ENCODE measurements around the gene FAM149B1.
"Not testable (repeated sequence)": the region's sequence is repeated elsewhere in the genome, so short reads cannot be mapped to it uniquely, and the experiment has no call there.

Gene FAM149B1

DNA sequence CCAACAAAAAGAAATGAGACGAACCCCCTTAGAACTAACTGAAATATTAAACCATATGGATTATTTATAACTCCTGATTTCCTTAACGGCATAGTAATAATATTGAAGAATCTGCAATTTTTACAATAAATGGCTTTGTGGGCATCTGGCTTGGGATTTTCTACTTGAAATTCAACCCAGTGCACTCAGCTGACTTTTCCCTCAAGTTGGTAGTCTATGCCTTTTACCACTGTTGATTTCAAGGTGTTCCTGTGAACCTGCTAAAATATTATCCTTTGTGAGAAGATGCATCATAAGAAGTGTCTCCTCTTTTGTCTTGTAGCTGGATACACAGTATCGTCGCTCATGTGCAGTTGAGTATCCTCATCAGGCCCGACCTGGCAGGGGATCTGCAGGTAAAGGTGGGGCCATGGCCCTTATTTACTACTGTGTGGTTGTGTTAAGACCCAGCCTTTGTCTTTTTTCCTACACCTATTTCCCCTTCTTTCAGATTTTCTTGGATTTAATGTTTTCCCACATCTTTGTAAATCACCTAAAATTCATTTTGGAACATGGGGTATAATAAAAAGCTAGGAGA is 71.2 kb downstream of the FAM149B1 start:
- no peak for DNase-seq

DNA sequence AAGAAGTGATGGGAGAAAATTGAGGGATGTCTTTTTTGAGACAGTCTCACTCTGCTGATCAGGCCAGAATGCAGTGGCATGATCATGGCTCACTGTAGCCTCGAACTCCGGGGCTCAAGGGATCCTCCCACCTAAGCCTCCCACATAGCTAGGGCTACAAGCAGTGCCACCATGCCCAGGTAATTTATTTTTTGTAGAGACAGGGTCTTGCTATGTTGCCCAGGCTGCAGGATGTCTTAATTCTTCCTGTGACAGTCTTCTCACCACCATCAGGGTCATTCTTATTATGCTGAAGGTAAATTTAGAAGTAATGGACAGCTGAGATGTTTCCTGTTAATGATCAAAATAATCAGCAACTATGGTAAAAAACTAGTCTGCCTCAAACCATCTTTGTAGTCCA is 72.0 kb downstream of the FAM149B1 start:
- no peak for DNase-seq

DNA sequence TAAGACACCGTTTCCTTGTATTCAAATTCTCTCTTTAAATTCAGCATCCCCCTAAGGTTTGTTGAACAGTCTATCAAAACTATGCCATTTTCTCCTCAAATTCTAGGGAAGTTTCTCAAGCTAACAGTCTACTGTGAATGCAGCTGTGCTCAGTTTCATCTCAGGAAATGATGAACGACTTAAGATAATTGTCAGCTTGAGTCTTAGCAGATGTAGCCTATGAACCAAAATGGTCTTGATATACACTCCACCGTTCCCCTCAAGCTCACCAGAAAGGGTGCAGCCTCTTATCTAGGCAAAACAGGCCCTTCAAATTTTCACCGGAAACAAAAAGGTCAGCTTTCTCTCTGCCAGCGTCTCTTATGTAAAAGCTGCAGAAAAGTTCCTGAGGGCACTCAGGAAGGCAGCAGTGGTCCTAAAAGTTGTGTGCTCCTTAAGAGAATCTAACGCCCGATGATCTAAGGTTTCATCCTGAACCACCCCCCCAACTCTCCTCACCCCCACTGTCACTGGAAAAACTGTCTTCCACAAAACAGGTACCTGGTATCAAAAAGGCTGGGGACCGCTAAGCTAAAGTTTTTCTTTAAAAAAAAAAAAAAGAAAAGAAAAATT is 77.1 kb downstream of the FAM149B1 start:
- no peak for DNase-seq

DNA sequence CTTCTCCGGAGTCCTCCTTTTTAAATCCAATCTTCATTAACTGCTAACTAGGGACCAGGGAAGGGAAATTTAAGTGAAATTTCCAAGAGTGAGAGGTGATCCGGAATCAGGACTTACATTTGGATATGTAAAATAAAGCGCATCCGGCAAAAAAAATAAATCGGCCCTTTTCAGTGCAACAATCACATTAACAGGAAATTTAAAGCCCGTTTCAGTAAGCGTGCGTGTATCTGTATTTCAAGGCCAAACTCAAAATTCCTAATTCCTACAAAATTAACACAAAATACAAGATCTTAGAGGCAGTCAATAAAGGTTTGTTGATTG is 78.4 kb downstream of the FAM149B1 start:
- DNase-seq, result no peak

DNA sequence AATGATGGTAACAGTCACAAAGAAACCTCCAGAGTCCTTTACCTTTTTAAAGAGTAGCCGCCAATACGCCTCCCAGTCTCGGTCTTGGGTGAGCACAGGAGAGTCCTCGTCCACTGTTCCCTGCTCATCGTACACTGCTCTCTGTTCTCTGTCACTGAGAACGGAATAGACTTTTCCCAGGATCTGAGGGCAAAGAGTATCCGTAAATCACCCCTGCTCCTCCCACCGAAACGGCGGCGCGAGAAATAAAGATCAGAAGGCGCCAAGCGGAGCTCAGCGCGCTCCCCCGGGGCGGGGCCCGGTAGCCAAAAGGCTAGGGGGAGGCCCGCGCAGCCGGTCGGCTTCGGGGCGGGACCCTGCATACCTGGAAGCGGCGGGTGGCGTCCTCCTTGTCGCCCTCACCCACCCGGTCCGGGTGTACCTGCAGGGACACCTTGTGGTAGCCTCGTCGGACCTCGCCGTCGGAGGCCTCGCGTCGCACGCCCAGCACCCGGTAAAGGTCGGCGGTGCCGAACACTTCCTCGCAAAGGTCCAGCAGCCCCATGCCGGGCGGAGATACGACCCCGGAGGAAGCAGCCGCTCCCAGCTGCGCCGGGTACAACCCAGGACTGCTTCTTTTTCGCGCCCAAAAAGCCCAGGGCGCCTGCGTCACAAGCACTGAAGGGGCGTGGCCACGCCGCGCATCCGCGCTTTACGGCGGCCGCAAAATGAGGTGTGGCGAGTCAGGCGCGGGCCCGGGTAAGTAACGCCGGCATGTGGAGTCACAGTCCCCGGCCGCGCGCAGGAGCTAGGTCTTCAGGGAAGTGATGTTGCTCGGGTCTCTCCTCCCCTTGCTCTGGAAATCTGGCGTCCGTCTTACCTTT is 79.0 kb downstream of the FAM149B1 start, which contains the start of gene DNAJC9:
TSS of gene DNAJC9 (minus strand) at position 610 of the 863 bp plus-strand sequence. CDS start at position 544, 66 bp downstream.
- DNase-seq, result peak; percentile 97

DNA sequence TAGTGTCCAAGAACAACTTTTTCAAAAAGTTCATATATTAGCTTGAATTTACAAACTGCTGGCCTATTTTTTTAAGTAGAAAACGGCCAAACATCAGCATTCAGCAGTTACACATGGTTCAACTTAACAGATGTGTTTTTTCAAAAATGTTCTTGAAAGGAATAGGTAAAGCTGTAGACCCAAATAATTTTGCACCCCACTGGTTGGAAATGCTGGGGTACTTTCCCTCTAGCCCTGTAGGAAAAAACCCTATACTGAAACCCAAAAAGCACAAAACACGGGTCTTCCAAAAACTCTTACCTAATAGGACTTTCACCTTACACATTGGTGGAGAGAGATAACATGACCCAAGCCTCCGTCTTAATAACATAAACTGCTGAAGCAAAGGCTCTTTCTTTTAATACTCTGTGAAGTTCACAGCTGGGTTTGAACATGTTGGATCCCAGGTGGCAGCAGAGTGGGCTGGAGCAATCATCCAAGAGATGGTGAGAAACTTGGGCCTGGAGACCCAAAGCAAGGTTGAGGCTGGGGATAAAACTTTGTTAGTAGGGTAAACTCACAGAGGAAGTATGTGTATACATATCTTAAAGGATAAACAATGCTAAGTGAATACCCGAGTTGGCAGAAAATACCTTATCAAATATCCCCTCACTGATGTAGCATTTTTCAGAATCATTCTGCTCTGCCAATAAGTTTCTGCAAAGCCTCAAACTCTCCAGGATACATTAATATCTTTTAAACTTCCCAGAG is 79.8 kb downstream of the FAM149B1 start:
- DNase-seq, result no peak

DNA sequence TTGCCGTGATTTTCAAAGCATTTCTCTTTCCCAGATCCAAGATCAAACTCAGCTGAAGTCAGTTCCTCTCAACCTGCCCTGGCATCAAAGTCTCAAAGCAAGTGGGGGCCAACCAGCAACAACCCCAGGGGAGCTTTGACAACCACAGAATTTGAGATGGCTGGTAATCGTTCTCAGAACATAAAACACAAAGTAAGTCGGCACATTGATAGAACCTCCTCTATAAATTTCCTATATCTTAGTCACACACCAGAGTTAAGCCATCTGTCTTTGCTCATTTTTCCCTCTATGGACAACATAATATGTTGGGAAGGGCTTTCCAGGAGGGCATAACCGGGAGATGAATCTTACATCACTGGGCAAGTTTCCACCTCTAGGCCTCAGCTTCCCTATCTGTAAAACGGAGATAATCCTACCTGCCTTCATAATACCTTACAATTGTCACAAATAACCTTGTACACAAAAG is 80.4 kb downstream of the FAM149B1 start:
- no peak for DNase-seq

DNA sequence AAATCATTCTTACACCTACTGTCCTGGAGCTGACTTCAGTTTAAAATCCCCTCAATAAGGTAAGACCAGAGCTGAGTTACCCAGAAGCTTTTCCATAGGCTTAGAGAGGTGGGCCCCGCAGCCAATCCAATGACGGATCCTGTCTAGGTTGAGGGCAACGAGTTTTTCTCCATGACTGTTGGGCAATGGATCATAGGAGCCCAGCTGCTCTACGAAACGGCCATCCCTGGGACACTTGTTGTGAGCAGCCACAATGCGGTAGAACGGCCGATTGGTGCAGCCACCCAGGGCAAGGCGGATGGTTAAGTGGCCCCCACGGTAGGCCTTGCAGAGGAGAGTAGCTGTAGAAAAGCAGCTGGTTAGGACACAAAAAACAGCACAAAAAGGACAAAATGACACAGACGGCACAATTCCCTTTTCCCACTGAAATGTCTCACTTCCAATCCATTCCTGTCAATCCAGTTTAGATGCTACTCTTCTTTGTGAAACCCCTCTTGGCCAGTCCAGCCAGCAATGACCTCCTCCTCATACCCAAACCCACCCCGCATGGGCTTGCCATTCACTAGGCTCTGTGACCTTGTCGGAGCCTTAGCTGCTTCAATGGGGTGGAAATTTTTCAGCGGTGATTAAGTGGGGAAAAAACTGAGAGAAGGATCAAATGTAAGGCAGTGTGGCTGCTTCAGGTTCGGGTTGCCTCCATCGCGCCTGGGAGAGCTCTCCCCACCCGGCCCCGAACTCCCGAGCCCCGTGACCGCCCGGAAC is 83.9 kb downstream of the FAM149B1 start:
- DNase-seq, result peak; percentile 12

DNA sequence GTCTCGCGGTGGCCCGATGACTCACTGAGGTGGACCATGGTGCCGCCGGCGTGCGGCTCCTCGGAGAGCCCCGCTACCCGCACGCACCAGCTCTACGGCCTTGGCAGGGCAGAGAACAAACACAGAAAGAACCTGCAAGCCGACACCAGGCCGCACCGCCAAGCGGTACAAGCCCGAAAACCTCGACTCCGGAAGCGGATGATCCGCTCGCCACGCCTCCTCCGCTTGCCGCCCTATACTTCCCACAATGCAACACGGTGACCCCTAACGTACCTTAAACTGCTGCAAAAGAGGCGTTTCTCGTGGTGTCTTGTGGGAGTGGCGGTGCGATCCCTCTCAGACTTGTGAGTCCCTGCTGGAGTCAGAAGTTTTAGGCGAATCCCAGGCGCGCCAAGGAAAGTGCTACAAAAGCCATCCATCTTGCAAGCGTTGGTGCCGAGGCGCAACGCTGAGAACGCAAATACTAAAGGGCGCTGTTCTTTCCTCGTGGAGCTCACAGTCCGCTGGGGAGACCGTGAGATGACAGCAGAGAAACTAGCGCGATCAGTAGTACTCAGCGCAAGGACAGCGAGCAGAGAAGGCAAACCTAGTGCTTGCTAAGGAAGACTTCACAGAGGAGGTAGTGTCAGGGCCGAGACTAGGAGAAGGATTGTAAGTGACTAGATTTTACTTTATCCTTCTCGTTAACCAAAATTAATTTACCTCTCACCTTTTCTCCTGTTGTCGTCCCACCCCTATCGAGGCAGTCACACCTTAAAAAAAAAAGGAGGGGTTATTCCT is 84.7 kb downstream of the FAM149B1 start, which contains the start of gene MRPS16:
TSS of gene MRPS16 (minus strand) at position 200 of the 780 bp plus-strand sequence. CDS start at position 38, 162 bp downstream.
- peak; percentile 94 for DNase-seq

DNA sequence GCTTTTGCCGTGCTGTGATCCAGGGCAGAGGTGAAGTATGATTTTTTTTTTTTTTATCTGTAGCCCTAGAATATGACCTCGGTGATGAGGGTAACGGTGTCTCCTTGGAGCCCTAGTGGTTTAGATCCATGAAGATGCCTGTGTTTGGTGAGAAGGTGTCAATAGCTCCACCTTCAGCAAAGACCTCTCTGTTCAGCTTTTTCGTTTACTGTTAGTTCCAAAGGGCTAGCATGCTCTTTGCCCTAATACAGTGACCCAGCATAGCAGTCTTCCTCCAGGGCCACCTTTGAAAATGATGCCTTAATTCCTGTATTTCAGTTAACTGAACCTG is 85.3 kb downstream of the FAM149B1 start:
- no peak for DNase-seq

DNA sequence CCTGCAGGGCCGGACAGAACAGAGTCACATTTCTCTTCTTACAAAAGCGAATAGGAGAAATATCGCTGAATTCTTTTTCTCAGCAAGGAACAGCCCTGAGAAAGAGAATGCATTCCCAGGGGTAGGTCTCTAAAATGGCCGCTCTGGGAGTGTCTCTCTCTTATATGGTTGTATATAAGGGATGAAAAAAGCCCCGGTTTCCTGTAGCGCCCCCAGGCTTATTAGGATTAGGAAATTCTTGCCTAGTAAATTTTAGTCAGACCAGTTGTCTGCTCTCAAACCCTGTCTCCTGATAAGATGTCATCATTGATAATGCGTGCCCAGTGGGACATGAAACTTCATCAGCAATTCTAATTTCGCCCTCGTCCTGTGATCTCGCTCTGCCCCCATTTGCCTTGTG is 90.7 kb downstream of the FAM149B1 start:
- not testable (repeated sequence) for DNase-seq

DNA sequence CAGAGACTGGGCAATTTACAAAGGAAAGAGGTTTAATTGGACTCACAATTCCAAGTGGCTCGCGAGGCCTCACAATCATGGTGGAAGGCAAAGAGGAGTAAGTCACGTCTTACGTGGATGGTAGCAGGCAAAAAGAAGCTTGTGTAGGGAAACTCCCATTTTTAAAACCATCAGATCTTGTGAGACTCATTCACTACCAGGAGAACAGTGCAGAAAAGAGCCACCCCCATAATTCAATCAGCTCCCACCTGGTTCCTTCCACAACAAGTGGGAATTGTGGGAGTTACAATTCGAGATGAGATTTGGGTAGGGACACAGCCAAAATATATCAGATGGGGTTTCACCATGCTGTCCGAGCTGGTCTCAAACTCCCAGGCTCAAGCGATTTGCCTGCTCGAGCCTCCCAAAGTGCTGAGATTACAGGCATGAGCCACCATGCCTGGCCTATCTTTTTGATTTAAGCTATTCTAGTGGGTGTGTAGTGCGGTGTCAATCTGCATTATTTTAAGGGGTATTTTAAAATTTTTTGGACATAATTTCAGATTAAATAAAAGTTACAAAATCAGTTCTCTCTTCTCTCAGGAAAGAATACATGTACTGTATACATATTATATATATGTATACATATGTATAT is 93.6 kb downstream of the FAM149B1 start:
- DNase-seq, result no peak

DNA sequence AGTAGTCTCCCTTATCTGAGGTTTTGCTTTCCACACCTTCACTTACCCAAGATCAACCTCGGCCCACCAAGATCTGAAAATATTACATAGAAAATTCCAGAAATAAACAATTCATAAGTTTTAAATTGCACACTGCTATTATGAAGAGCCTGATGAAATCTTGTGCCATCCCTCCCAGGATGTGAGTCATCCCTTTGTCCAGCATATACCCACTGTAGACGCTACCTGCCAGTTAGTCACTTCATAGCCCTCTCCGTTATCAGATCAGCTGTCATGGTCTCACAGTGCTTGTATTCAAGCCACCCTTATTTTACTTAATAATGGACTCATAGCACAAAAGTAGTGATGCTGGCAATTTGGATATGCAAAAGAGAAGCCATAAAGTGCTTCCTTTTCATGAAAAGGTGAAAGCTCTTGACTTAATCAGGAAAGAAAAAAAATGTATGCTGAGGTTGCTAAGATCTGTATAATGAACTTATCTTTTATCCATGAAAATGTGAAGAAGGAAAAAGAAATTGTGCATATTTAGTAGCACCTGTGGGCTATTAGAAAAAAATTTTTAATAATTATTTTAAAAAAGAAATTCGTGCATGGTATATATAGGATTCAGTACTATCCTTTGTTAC is 94.3 kb downstream of the FAM149B1 start:
- DNase-seq, result no peak

DNA sequence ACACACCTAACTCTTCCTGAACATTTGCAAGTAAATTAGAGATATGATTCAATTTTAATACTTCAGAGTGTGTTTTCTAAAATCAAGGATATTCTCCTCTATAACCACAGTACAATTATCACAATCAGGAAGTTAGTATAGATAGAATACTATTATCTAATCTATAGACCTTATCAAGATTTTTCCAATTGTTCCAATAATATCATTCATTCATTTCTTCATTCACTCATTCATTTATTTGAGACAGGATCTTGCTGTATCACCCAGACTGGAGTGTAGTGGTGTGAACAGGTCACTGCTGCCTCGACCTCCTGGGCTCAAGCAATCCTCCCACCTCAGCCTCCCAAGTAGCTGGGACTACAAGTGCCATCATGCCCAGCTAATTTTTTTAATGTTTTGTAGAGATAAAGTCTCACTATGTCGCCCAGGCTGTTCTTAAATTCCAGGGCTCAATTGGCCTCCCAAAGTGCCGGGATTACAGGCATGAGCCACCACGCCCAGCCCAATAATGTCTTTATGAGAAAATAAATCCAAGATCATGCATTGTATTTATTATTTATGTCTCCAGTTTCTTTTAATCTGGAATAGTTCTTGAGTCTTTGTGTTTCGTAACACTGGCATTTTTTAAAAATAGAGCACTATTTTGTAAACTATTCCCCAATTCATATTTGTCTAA is 95.1 kb downstream of the FAM149B1 start:
- no peak for DNase-seq

DNA sequence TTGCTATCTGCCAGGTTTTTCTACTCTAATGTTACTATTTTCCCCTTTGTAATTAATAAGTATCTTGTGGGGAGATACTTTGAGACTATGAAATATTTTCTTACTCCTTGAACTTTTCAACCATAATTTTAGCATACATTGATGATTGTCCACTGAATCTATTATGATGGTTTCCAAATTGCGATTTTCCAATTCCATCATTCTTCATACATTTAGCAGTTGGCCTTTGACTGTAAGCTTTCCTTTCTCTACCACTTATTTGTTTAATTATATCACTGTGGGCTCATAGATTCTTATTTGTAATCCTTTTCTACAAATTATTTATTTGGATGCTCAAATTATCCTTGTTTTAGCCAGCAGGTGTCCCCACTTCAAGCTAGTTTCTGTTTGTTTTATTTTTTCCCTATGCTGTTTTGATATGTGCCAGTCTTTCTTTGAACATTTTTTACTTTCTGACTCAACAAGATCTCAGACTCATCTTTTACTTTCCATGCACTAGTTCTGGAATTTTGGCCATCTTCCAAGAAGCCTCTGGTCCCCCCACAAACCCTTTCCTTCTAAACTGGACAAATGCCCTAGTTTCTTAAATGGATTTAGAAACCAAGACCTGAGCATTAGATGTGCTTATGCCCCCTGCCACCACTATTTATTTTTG is 95.9 kb downstream of the FAM149B1 start:
- no peak for DNase-seq

DNA sequence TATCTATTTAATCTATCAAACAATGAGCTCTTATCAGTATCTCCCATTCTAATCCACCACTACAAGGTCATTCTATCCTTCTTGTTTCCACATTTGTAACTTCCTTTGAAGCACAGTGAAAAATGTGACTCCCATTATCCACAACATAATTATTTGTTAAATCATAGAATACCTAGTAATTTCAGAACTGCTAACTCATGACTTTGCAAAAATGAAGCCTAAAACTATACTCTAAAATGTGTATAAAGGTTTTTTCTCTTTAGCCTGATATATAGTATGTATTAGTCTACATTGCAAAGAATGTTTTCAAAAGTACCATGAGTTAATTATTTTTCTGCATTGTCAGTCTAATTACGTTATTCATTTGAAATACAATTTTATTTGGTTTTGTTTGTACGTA is 96.5 kb downstream of the FAM149B1 start:
- DNase-seq, result no peak

DNA sequence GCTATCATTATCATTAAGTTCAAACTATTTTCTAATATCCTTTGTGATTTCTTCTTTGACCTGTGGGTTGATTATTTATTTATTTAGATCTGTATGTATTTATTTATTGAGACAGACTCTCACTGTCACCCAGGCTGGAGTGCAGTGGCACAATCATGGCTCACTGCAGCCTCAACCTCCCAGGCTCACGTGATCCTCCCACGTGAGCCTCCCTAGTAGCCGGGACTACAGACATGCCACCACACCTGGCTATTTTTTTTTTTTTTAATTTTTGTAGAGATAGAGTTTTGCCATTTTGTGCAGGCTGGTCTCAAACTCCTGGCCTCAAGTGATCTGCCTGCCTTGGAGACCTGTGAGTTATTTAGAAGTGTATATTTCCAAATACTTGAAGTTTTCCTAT is 113.2 kb downstream of the FAM149B1 start:
- DNase-seq, result no peak

DNA sequence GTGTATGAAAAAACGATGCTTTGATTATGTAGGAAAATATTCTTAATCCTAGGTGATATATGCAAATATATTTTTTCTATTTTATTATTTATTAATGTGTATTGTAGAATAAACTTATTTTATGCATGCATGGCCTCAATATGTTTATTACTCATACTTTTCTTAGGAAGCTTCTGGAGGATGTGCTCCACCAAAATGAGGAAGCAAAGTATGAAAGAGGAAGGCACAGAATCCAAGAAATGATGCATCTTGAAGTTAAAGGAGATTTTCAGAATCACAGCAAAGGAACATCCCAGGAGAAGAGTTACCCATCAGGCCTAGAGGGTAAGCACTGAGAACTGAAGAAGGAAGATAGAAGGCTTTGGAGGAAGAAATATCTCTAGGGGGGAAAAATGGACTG is 119.5 kb downstream of the FAM149B1 start:
- DNase-seq, result no peak

DNA sequence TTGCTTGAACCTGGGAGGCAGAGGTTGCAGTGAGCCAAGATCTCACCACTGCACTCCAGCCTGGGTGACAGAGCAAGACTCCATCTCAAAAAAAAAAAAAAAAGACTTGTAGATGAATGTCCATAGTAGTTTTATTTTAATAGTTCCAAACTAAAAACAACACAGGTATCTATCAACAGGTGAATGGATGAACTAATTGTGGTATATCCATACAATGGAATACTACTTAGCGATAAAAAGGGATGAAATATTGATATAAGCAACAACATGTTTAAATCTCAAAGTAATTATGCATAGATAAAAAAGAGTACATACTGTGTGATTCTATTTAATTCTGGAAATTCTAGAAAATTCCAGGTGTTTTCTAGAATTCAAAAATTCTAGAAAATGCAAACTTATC is 122.0 kb downstream of the FAM149B1 start:
- no peak for DNase-seq

DNA sequence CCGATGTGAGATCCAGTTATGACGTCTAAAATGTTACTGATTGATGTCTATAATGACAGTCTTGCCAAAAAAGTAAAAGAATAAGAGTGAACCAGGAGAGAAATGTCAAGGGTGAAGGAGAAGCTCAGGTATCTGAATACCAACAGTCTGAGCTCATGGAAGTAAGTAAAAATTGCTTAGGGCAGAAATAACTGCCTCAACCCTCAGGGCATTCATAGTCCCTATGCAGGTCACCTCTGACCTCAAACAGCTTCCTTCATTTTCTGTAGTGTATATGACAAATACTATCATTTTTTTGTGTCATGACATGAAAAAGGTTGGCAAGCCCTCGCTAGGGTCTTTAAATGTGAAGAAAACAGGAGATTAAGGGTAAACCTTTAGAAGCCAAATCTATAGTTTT is 125.5 kb downstream of the FAM149B1 start:
- DNase-seq, result no peak

All from stimulated activated CD4-positive, alpha-beta T cell treated with anti-CD3 and anti-CD28 coated beads, Interleukin-4, amount 100 ng/mL, for 24 hours (primary cell).